ENCODE data around the gene HOXD12. TPM values are rescaled to one million over a fixed set of nuclear protein-coding genes. Genes with fewer than 3 reads are reported as not detected.
A peak's percentile ranks its signal among the peaks of the same experiment; 100 is the strongest.

The HOXD12 gene
- total RNA-seq, 1 experiment from 2014 or later: 0.13 TPM

- CTCF ChIA-PET: interaction anchor here (0.6 kb wide), 2 partner anchors 63 to 425 kb away, joined by 3 to 6 read pairs; no protein-coding TSS in a partner anchor
- in situ Hi-C loops (cut with HindIII; ENCODE audit: low pct_unique_long_range_greater_than_20kb, low sequenced_read_pairs) (no loop called here), intact Hi-C loops (cut with micrococcal nuclease; ENCODE audit: unreplicated experiment) (loop anchor here (5.0 to 10.0 kb wide), 4 partner anchors 524 to 1034 kb away; no protein-coding TSS in a partner anchor)
- DNase-seq (ENCODE audit: low read depth, low spot score) (no peak), ATAC-seq (no peak)
- Histone ChIP-seq H3K27ac (ENCODE audit: low read length) (no peak overlapping the region), H3K4me1 (ENCODE audit: control insufficient read depth, insufficient read depth, low read length) (peaks cover 13% of the 10 kb centered on the region), H3K36me3 (ENCODE audit: control insufficient read depth, insufficient read depth, low read length) (no peaks in the 10 kb centered on the region), H3K9me3 (ENCODE audit: control insufficient read depth, insufficient read depth, low read depth, low read length) (no peaks in the 10 kb centered on the region), H3K4me3 (ENCODE audit: low read depth in 2 of 2, low read length in 2 of 2) (no peak overlapping the region), H3K27me3 (ENCODE audit: control insufficient read depth, insufficient read depth, low read length) (no peaks in the 10 kb centered on the region)
- no peak for TF ChIP-seq TCF7L2 (IDR thresholded peaks at IDR 0.05; ENCODE audit: low read depth, low read length)
- TF ChIP-seq, protein P1, sequence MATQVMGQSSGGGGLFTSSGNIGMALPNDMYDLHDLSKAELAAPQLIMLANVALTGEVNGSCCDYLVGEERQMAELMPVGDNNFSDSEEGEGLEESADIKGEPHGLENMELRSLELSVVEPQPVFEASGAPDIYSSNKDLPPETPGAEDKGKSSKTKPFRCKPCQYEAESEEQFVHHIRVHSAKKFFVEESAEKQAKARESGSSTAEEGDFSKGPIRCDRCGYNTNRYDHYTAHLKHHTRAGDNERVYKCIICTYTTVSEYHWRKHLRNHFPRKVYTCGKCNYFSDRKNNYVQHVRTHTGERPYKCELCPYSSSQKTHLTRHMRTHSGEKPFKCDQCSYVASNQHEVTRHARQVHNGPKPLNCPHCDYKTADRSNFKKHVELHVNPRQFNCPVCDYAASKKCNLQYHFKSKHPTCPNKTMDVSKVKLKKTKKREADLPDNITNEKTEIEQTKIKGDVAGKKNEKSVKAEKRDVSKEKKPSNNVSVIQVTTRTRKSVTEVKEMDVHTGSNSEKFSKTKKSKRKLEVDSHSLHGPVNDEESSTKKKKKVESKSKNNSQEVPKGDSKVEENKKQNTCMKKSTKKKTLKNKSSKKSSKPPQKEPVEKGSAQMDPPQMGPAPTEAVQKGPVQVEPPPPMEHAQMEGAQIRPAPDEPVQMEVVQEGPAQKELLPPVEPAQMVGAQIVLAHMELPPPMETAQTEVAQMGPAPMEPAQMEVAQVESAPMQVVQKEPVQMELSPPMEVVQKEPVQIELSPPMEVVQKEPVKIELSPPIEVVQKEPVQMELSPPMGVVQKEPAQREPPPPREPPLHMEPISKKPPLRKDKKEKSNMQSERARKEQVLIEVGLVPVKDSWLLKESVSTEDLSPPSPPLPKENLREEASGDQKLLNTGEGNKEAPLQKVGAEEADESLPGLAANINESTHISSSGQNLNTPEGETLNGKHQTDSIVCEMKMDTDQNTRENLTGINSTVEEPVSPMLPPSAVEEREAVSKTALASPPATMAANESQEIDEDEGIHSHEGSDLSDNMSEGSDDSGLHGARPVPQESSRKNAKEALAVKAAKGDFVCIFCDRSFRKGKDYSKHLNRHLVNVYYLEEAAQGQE (IDR thresholded peaks at IDR 0.05; ENCODE audit: insufficient read depth in 1 of 2, low read depth in 2 of 2, low read length in 1 of 2): no peak
- no peak for TF ChIP-seq SIN3A (IDR thresholded peaks at IDR 0.05; ENCODE audit: borderline replicate concordance, insufficient read depth, low read depth, low read length)
- TF ChIP-seq, protein P2, sequence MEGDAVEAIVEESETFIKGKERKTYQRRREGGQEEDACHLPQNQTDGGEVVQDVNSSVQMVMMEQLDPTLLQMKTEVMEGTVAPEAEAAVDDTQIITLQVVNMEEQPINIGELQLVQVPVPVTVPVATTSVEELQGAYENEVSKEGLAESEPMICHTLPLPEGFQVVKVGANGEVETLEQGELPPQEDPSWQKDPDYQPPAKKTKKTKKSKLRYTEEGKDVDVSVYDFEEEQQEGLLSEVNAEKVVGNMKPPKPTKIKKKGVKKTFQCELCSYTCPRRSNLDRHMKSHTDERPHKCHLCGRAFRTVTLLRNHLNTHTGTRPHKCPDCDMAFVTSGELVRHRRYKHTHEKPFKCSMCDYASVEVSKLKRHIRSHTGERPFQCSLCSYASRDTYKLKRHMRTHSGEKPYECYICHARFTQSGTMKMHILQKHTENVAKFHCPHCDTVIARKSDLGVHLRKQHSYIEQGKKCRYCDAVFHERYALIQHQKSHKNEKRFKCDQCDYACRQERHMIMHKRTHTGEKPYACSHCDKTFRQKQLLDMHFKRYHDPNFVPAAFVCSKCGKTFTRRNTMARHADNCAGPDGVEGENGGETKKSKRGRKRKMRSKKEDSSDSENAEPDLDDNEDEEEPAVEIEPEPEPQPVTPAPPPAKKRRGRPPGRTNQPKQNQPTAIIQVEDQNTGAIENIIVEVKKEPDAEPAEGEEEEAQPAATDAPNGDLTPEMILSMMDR (IDR thresholded peaks at IDR 0.05): no peak
- no peak for TF ChIP-seq POLR2AphosphoS5 (IDR thresholded peaks at IDR 0.05; ENCODE audit: low read depth, low read length)
- BruUV-seq (replicated peaks): no TSS peak
- POLR2A ChIA-PET: no interaction called here
Observed at GRCh38 chr2:176128172-176128981, 28.8 kb downstream of the HOXD12 start.

GRCh38 chr2:176128982-176129796, 29.6 kb downstream of the HOXD12 start, which contains the start of gene HOXD8:
Gene HOXD8 (plus strand): TSS chr2:176129705. CDS start chr2:176130367, 662 bp downstream.
- H3K4me3 ChIP-seq (ENCODE audit: low read depth in 2 of 2, low read length in 2 of 2): peak within 1 kb of the TSS in 1 of 2 experiments; percentile 31; a peak in 1 of 4 replicates
- H3K36me3 ChIP-seq (ENCODE audit: control insufficient read depth, insufficient read depth, low read length): no peaks in the 10 kb centered on the region
- DNase-seq (ENCODE audit: low read depth, low spot score) (no peak), ATAC-seq (no peak)
- in situ Hi-C loops (cut with HindIII; ENCODE audit: low pct_unique_long_range_greater_than_20kb, low sequenced_read_pairs): no loop called here
- intact Hi-C loops (cut with micrococcal nuclease; ENCODE audit: unreplicated experiment): loop anchor here (5.0 to 10.0 kb wide), 4 partner anchors 523 to 1033 kb away; no protein-coding TSS in a partner anchor
- no peaks in the 10 kb centered on the region for H3K27me3 ChIP-seq (ENCODE audit: control insufficient read depth, insufficient read depth, low read length)
- BruUV-seq (replicated peaks): no TSS peak
- POLR2A ChIA-PET: no interaction called here
- no peak for TF ChIP-seq POLR2AphosphoS5 (IDR thresholded peaks at IDR 0.05; ENCODE audit: low read depth, low read length)
- TF ChIP-seq SIN3A (IDR thresholded peaks at IDR 0.05; ENCODE audit: borderline replicate concordance, insufficient read depth, low read depth, low read length): no peak
- no peak for TF ChIP-seq TCF7L2 (IDR thresholded peaks at IDR 0.05; ENCODE audit: low read depth, low read length)
- TF ChIP-seq, protein P1 (IDR thresholded peaks at IDR 0.05; ENCODE audit: insufficient read depth in 1 of 2, low read depth in 2 of 2, low read length in 1 of 2): no peak
- TF ChIP-seq, protein P2 (IDR thresholded peaks at IDR 0.05): no peak
- CTCF ChIA-PET: no interaction called here
- peaks cover 16% of the 10 kb centered on the region for H3K4me1 ChIP-seq (ENCODE audit: control insufficient read depth, insufficient read depth, low read length)
- H3K9me3 ChIP-seq (ENCODE audit: control insufficient read depth, insufficient read depth, low read depth, low read length): no peaks in the 10 kb centered on the region
- H3K27ac ChIP-seq (ENCODE audit: low read length): no peak within 1 kb of the TSS

Data from Panc1 (cell line).